SK-N-MC (cell line): Measurements from ENCODE around the gene MMP2.

Experiments
- EZH2 ChIP-seq: fragments of 200-600 bp; sonication (generic); IDR thresholded peaks from one replicate; pipeline ENCODE4 v1.6.1; 2017; ENCODE audit warnings: antibody characterized with exemption
- POLR2AphosphoS5 ChIP-seq: IDR thresholded peaks from 2 replicates; pipeline ENCODE4 v1.6.1; 2012; ENCODE audit warnings: mild to moderate bottlenecking, low read depth, low read length, borderline replicate concordance

GRCh38 chr16:55510185-55510805 is 31.3 kb downstream of the MMP2 start:
- TF ChIP-seq EZH2: no peak
- TF ChIP-seq POLR2AphosphoS5: no peak
